ENCODE results near the gene SOX12. TPM values are rescaled to one million over a fixed set of nuclear protein-coding genes. Genes with fewer than 3 reads are reported as not detected.

The SOX12 gene
- total RNA-seq, 1 donor from 2014 or later, result 30.8 TPM

DNA sequence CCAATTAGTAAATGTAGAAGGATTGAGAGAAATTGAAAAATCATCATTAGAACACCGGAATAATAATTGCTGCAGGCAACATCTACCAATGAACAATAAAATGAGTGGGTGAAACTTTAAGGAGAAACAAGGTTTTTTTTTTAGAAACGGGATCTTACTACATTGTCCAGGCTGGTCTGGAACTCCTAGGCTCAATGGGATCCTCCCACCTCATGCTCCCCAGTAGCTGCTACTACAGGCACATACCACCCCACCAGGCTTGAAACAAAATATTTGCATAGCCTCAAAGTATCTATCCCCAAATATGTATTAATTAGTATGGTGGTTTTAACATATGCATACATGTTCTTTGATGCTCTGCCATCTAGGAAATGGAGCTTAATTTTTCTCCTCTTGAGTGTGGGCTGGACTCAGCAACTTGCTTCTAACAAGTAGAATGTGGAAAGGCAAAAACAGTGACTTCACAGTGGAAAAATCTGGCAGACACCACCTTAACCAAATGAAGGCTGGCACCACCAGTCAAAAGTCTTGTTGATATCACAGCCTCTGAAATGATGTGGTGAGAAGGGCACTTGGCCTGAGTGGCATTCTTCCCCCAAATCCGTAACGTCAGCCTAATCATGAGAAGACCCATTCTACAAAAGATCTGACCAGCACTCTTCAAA is 33.7 kb downstream of the SOX12 start:
- no peaks in the 10 kb centered on the region for H3K36me3 Mint-ChIP-seq (ENCODE audit: unreplicated experiment)
- DNase-seq (ENCODE audit: extremely low spot score, unreplicated experiment), result no peak
- no peak overlapping the region for H3K4me3 Mint-ChIP-seq (ENCODE audit: unreplicated experiment)
- H3K4me1 Mint-ChIP-seq (ENCODE audit: unreplicated experiment), result peaks cover 13% of the 10 kb centered on the region
- H3K27ac Mint-ChIP-seq (ENCODE audit: unreplicated experiment), result no peak overlapping the region
- no peaks in the 10 kb centered on the region for H3K27me3 Mint-ChIP-seq (ENCODE audit: unreplicated experiment)
- H3K9me3 Mint-ChIP-seq (ENCODE audit: unreplicated experiment), result no peaks in the 10 kb centered on the region
- TF ChIP-seq, protein P1, sequence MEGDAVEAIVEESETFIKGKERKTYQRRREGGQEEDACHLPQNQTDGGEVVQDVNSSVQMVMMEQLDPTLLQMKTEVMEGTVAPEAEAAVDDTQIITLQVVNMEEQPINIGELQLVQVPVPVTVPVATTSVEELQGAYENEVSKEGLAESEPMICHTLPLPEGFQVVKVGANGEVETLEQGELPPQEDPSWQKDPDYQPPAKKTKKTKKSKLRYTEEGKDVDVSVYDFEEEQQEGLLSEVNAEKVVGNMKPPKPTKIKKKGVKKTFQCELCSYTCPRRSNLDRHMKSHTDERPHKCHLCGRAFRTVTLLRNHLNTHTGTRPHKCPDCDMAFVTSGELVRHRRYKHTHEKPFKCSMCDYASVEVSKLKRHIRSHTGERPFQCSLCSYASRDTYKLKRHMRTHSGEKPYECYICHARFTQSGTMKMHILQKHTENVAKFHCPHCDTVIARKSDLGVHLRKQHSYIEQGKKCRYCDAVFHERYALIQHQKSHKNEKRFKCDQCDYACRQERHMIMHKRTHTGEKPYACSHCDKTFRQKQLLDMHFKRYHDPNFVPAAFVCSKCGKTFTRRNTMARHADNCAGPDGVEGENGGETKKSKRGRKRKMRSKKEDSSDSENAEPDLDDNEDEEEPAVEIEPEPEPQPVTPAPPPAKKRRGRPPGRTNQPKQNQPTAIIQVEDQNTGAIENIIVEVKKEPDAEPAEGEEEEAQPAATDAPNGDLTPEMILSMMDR (IDR thresholded peaks at IDR 0.05), result no peak

DNA sequence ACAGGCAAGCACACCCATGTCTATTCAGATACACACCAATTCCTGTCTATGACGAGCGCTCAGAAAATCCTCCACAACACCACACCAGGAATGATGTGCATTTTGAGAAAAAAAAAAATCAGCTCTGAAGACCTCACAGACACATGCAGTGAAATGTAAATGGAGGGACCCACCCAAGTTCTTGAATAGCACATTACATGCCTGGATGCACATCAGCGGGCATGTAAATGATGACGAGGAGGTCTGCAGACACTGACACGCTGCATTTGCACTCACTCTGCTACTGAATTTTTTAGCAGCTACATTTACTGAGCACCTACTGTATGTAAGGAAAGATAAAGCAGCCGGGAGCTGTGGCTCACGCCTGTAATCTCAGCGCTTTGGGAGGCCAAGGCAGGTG is 36.2 kb downstream of the SOX12 start:
- Mint-ChIP-seq H3K27ac (ENCODE audit: unreplicated experiment) (no peak overlapping the region), H3K9me3 (ENCODE audit: unreplicated experiment) (no peaks in the 10 kb centered on the region), H3K36me3 (ENCODE audit: unreplicated experiment) (no peaks in the 10 kb centered on the region), H3K4me1 (ENCODE audit: unreplicated experiment) (peaks cover 12% of the 10 kb centered on the region), H3K27me3 (ENCODE audit: unreplicated experiment) (no peaks in the 10 kb centered on the region), H3K4me3 (ENCODE audit: unreplicated experiment) (no peak overlapping the region)
- DNase-seq (ENCODE audit: extremely low spot score, unreplicated experiment), result no peak
- TF ChIP-seq, protein P1 (IDR thresholded peaks at IDR 0.05), result no peak

DNA sequence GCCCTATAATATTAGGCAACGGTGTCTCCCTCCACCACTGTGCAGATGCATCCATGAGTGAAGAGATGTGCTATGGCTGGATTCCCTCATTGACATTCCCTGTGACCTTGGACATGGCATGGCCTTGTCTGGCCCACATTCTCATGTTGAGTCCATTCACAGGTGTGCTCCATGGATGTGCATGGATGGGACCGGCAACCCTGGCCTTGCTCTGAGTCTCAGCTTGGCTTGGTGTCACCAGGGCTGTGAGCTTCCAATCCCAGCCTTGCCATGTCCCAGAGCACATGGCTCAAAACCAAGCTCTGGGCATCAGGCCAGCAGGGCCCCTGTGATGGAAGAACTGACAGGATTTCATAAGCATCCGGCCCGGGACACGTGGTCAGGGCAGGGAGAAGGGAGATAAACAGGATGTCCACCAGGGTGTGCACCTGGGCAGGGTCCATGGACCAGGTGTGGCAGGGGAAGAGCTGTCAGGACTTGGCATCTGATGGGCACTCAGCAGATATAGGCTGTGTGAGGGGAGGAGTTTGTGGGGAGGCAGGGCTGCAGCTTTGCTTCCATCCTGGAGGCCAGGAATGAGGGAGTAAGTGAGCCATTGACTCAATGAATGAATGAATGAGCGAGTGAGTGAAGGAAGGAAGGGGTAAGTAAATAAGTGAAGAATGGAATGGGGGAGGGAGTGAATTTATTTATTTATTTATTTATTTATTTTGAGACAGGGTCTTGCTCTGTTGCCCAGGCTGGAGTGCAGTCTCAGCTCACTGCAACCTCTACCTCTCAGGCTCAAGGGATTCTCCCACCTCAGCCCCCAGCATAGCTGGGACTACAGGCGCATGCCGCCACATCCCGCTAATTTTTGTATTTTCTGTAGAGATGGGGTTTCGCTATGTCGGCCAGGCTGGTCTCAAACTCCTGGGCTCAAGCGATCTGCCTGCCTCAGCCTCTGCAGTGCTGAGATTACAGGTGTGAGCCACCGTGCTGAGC is 37.2 kb downstream of the SOX12 start:
- TF ChIP-seq, protein P1 (IDR thresholded peaks at IDR 0.05), result peak; percentile 28
- no peak for DNase-seq (ENCODE audit: extremely low spot score, unreplicated experiment)
- Mint-ChIP-seq H3K4me3 (ENCODE audit: unreplicated experiment) (no peak overlapping the region), H3K9me3 (ENCODE audit: unreplicated experiment) (no peaks in the 10 kb centered on the region), H3K36me3 (ENCODE audit: unreplicated experiment) (no peaks in the 10 kb centered on the region), H3K27me3 (ENCODE audit: unreplicated experiment) (no peaks in the 10 kb centered on the region), H3K4me1 (ENCODE audit: unreplicated experiment) (peaks cover 12% of the 10 kb centered on the region), H3K27ac (ENCODE audit: unreplicated experiment) (peak overlapping the region; percentile 50)

DNA sequence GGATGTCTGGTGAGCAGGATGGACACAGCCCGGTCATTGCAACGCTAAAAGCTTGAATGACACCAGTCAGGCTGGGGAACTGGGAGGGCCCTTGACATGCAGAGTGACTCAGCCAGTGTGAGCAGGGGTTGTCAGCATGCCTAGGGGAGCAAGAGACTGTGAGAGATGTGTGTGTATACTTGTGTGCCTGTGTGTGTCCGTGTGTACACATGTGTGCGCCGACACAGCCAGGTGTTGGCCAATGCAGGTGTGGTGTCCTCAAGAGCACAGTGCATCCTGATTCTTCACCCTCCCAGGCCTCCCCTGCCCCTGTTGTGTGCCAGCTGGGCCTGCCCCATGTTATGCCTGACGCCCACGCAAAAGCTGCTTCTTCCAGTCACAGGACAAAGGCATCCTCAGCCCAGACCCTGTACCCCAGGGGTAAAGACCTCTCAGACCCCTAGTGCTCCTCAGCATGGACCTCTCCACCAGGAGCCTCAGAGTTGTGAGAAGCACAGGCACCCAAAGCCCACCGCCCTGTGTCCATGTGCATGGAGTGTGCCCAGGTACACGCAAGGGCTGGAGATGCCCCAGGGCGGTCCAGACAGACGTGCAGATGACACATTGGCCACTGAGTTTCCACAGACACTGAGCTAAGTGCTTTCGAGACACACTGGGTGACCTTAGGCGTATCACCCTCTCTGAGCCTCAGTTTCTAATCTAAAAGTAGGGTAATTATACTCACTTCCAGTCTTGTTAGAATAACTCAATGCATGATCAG is 38.1 kb downstream of the SOX12 start:
- Mint-ChIP-seq H3K27me3 (ENCODE audit: unreplicated experiment) (no peaks in the 10 kb centered on the region), H3K27ac (ENCODE audit: unreplicated experiment) (no peak overlapping the region), H3K4me3 (ENCODE audit: unreplicated experiment) (no peak overlapping the region), H3K36me3 (ENCODE audit: unreplicated experiment) (no peaks in the 10 kb centered on the region), H3K9me3 (ENCODE audit: unreplicated experiment) (no peaks in the 10 kb centered on the region), H3K4me1 (ENCODE audit: unreplicated experiment) (peaks cover 12% of the 10 kb centered on the region)
- TF ChIP-seq, protein P1 (IDR thresholded peaks at IDR 0.05), result no peak
- DNase-seq (ENCODE audit: extremely low spot score, unreplicated experiment), result no peak
